ENCODE data around the gene VAPB. TPM values are rescaled to one million over a fixed set of nuclear protein-coding genes. Genes with fewer than 3 reads are reported as not detected.
A peak's percentile ranks its signal among the peaks of the same experiment; 100 is the strongest.

The VAPB gene
- total RNA-seq, 1 donor from 2014 or later = 21.6 TPM

- Histone ChIP-seq H3K27ac (peak overlapping the region; percentile 29), H3K4me3 (no peak overlapping the region), H3K9me3 (no peaks in the 10 kb centered on the region), H3K27me3 (no peaks in the 10 kb centered on the region), H3K36me3 (no peaks in the 10 kb centered on the region), H3K4me1 (peaks cover 22% of the 10 kb centered on the region)
- intact Hi-C loops (cut with DNase I) = no loop called here
- DNase-seq (ENCODE audit: extremely low spot score in 2 of 2) = no peak
- TF ChIP-seq POLR2AphosphoS5 (IDR thresholded peaks at IDR 0.05; ENCODE audit: insufficient read depth in 1 of 2, low read depth in 1 of 2) (no peak), POLR2A (IDR thresholded peaks at IDR 0.05) (no peak)
- TF ChIP-seq, protein P1, sequence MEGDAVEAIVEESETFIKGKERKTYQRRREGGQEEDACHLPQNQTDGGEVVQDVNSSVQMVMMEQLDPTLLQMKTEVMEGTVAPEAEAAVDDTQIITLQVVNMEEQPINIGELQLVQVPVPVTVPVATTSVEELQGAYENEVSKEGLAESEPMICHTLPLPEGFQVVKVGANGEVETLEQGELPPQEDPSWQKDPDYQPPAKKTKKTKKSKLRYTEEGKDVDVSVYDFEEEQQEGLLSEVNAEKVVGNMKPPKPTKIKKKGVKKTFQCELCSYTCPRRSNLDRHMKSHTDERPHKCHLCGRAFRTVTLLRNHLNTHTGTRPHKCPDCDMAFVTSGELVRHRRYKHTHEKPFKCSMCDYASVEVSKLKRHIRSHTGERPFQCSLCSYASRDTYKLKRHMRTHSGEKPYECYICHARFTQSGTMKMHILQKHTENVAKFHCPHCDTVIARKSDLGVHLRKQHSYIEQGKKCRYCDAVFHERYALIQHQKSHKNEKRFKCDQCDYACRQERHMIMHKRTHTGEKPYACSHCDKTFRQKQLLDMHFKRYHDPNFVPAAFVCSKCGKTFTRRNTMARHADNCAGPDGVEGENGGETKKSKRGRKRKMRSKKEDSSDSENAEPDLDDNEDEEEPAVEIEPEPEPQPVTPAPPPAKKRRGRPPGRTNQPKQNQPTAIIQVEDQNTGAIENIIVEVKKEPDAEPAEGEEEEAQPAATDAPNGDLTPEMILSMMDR (IDR thresholded peaks at IDR 0.05) = no peak
These were observed 90.9 kb downstream of the VAPB start for GRCh38 chr20:58479726-58480440.

DNA sequence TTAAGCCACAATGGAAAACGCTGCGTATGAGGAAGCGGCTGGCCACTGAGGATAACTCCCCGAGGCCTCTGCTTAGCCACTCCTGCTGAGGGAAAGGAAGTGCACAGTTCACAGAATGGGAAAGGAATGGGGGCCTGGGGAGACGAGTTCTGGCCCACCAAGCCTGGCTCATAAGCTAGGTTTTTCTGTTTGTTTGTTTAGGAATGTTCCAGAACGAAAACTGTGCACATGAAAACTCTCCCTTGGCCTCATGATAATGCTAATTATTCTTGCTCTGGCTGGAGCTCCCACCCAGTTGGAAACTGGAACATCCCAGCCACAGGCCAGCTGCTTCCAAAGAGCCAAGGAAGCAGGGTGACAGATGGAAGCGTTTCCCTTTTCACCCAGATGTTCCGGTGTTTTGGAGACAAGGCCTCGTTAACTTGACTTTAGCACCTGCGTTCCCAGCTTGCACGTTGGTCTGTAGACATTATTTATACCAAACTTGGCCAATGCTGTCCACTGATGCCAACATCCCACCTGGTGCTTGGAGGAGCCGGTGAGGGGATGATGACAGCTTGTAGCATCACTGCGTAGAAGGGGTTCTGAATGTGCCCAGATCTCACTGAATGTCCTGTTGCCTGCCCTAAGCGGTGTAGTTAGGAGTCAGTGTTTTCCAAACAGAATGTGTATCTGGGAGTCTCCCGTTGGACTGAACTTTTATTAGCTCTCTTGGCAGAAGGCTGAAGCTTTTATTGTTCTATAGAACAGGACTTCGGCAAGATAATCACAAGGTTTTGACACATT lies 91.7 kb downstream of the VAPB start:
- Histone ChIP-seq H3K36me3 (no peaks in the 10 kb centered on the region), H3K4me1 (peaks cover 22% of the 10 kb centered on the region), H3K27ac (peak overlapping the region; percentile 29), H3K27me3 (no peaks in the 10 kb centered on the region), H3K4me3 (no peak overlapping the region), H3K9me3 (no peaks in the 10 kb centered on the region)
- intact Hi-C loops (cut with DNase I) = no loop called here
- TF ChIP-seq, protein P1 (IDR thresholded peaks at IDR 0.05) = no peak
- TF ChIP-seq POLR2AphosphoS5 (IDR thresholded peaks at IDR 0.05; ENCODE audit: insufficient read depth in 1 of 2, low read depth in 1 of 2) = no peak
- TF ChIP-seq POLR2A (IDR thresholded peaks at IDR 0.05) = no peak
- no peak for DNase-seq (ENCODE audit: extremely low spot score in 2 of 2)

DNA sequence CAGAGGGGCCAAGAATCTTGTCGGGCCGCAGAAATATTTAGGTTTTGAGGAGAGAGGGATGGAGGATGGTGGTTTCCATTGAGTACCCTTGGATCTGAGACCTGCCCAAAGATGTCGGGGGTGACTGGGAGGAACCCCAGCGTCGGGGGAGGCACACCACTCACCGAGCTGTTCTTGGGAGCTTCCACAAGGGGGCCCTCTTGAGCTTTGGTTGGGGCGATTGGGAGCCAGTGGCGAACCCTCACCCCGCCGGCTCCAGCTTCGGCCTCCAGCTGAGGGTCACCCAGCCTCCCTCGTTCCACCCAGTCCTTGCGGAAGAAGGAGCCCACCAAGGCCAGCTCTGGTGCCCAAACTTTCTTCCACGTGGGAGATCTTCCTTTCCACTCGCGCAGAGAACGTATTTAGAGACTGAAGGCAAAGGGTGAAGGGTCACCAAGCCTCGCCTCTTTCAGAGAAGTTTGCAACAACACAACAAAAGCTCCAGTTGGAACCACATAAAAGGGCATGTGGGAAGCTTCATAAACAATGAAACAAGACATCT lies 92.5 kb downstream of the VAPB start:
- H3K36me3 ChIP-seq = no peaks in the 10 kb centered on the region
- DNase-seq (ENCODE audit: extremely low spot score in 2 of 2) = no peak
- H3K27me3 ChIP-seq = no peaks in the 10 kb centered on the region
- H3K4me3 ChIP-seq = no peak overlapping the region
- no peak overlapping the region for H3K27ac ChIP-seq
- H3K4me1 ChIP-seq = peaks cover 22% of the 10 kb centered on the region
- intact Hi-C loops (cut with DNase I) = no loop called here
- peaks cover 5% of the 10 kb centered on the region for H3K9me3 ChIP-seq
- TF ChIP-seq, protein P1 (IDR thresholded peaks at IDR 0.05) = peak in 2 of 3 experiments; percentile 33 to 36
- TF ChIP-seq POLR2AphosphoS5 (IDR thresholded peaks at IDR 0.05; ENCODE audit: insufficient read depth in 1 of 2, low read depth in 1 of 2) (no peak), POLR2A (IDR thresholded peaks at IDR 0.05) (no peak)

DNA sequence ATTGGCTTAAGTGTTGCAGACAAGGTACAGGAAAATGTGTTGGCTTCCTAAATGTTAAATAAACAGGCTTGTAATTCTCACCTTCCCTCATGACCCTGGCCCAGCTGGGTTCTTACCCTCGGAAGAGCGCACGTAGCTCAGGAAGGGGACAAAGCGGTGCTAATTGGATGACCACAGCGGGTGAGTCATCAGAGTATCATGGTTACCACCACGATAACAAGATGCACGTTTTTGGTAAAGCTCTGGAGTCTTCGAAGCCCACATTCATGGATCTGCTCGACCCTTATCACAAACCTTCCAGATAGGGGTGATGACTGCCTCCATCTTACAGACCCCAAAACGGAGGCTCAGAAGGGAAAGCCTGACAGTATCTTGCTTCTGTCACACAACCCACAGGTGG lies 93.4 kb downstream of the VAPB start:
- intact Hi-C loops (cut with DNase I) = no loop called here
- no peak for DNase-seq (ENCODE audit: extremely low spot score in 2 of 2)
- Histone ChIP-seq H3K36me3 (no peaks in the 10 kb centered on the region), H3K4me3 (no peak overlapping the region), H3K9me3 (peaks cover 6% of the 10 kb centered on the region), H3K4me1 (peaks cover 22% of the 10 kb centered on the region), H3K27ac (no peak overlapping the region), H3K27me3 (no peaks in the 10 kb centered on the region)
- TF ChIP-seq, protein P1 (IDR thresholded peaks at IDR 0.05) = no peak
- TF ChIP-seq POLR2AphosphoS5 (IDR thresholded peaks at IDR 0.05; ENCODE audit: insufficient read depth in 1 of 2, low read depth in 1 of 2) (no peak), POLR2A (IDR thresholded peaks at IDR 0.05) (no peak)

Measured in vagina (tissue), 2 donors.